ENCODE measurements around the gene STYK1. TPM values are rescaled to one million over a fixed set of nuclear protein-coding genes. Genes with fewer than 3 reads are reported as not detected.

STYK1 gene
- total RNA-seq (ENCODE audit: insufficient read depth, low replicate concordance): 2.4 TPM

DNA sequence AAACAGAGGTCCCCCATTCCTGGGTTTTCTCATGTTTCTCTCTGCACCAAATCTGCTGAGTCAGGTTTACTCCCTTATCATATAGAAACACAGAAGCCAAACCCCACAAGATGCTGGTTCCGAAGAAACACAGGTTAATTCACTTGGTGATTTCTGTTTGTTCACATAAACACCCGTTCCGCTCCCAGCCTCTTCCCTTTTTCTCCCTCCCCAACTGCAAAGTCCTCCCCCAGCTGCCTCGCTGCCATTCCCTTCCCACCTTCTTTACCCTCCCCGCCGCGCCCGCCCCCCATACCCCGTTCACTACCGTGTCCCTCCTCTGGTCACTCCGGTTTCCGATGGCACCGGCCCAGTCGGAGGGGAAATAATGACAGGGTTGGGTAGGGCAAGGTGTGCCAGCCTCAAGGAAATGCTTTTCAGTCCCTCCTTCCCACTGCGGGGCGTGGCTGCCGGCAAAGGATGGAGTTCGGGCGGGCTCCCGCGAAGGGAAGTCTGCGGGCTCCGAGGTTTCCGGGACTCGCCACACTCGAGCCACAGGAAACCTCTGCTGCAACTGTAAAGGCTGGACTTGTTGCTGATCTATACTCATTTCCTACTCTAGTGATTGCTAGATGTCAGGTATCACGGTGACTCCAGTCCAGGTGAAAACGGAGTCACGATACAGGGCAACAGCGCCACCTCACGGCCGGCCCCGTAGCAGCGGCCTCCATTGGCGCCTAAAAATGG, at the start of gene STYK1:
Gene STYK1 (minus strand): TSS at position 394 of the 726 bp plus-strand sequence. CDS start 39,434 bp downstream, outside the sequence.
- DNase-seq (ENCODE audit: low spot score): peak; percentile 50

- DNase-seq (ENCODE audit: low spot score): peak; percentile 91
Measured at GRCh38 chr12:10722905-10723746, 49.3 kb upstream of the STYK1 start, which contains the start of gene YBX3. YBX3 (minus strand) TSS chr12:10723323; CDS start chr12:10723111, 212 bp downstream.

DNA sequence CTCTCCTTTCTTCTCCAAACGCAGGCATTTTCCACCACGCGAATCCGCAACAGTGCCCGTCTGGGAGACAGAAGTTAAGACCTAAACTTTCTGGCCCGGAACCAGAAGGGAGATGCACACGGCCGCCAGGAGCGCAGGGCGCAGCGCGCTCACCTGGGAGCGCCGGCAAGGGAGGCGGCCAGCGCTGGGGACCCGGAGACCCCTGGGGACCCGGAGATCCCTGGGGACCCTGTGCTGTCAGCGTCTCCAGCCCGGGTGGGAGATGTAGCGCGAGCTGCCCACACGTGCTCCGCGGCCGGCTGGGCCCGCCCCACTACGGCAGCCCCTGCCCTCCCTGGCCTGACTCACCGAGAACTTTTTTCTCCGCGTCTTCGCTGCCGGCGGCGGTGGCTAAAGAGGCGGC, 48.7 kb upstream of the STYK1 start:
- DNase-seq (ENCODE audit: low spot score): peak; percentile 62

GRCh38 chr12:10721651-10722501, 48.0 kb upstream of the STYK1 start:
- peak; percentile 94 for DNase-seq (ENCODE audit: low spot score)

DNA sequence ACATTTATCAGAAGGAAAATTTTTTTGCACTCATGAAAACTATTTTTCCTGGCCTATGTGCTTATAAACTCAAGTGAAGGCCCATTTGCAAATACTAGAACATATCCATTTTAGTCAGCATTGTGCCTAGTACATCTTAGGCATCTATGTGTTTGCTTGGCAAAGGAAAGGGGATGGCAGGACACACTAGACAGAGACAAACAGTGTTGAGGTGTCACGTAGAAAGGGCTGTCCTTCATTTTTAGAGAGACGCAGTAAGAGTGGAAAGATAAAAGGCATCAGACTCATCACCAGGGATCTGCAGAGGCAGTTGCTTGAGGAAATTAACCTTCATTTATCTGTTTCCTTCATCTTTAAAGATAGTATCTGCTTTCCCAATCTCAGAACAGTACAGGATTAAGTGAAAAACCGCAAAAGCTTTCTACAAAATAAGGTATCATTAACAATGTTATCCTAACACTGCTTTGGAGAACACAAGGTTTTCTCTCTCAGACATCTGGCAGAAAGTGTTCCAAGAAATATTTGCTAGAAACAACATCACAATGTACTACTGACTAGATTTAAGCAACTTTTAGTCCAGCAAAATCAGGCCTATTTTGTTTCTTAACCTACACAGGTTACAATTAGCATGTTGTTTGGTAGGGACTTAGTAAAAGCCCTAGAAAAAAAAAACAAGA, 47.3 kb upstream of the STYK1 start:
- DNase-seq (ENCODE audit: low spot score): peak; percentile 24

- no peak for DNase-seq (ENCODE audit: low spot score)
Measured at GRCh38 chr12:10719482-10719881, 45.6 kb upstream of the STYK1 start.

GRCh38 chr12:10718279-10718821, 44.5 kb upstream of the STYK1 start:
- peak; percentile 69 for DNase-seq (ENCODE audit: low spot score)

DNA sequence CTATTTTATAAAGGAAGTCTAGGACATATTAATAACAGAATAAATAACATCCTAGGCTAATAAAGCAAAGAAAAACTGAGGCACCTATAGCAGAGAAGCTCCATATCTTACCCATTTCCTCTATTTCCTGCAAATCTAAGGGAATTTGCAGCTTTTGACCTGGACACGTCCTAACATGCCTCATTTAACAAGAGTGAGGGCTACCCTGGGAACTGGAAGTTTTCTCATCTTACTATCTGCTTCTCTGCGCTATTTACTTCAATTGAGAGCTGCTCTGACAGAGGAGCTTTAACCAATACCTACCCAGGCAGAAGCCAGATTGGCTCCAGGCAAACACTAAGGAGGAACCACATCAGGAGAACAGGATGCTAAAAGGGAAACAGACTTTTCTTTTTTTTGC, 43.6 kb upstream of the STYK1 start:
- peak; percentile 56 for DNase-seq (ENCODE audit: low spot score)

GRCh38 chr12:10716704-10717315, 43.0 kb upstream of the STYK1 start:
- DNase-seq (ENCODE audit: low spot score): peak; percentile 89

- DNase-seq (ENCODE audit: low spot score): no peak
Measured at GRCh38 chr12:10716277-10716676, 42.4 kb upstream of the STYK1 start.

DNA sequence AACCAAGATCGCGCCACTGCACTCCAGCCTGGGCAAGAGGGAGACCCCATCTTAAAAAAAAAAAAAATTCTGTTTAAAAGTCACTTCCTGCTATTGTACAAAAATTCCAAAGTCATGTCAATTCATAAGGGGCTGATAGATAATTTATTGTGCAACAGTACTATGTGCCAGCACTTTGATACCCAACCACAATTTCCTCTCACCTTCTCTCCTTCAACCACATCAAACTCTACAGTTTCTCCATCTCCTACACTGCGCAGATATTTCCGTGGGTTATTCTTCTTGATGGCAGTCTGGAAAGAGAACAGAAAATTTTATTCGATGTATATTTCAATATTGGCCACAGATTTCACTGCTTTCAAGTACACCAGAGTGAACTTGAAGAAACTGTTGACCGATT, 41.6 kb upstream of the STYK1 start:
- no peak for DNase-seq (ENCODE audit: low spot score)

DNA sequence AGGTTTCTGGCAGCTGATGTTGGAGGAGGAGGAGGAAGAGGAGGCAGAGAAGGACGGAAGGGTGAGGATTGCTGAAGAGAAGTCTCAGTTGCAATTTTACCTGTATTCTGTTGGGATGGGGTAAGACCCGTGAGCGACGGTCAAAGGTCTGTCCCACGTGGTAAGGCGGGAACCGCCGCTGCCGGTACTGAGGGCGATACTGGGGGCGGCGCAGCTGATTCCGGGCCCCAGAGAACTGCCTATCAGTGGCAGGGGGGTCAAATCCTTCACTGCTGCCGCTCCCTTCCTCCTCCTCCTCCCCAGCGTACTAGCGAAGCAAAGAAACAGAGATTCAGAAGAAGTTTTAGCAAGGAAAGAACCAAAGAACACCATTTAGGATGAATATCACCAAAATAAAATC, 36.0 kb upstream of the STYK1 start:
- DNase-seq (ENCODE audit: low spot score): no peak

- DNase-seq (ENCODE audit: low spot score): no peak
Measured at GRCh38 chr12:10708862-10709261, 35.0 kb upstream of the STYK1 start.

DNA sequence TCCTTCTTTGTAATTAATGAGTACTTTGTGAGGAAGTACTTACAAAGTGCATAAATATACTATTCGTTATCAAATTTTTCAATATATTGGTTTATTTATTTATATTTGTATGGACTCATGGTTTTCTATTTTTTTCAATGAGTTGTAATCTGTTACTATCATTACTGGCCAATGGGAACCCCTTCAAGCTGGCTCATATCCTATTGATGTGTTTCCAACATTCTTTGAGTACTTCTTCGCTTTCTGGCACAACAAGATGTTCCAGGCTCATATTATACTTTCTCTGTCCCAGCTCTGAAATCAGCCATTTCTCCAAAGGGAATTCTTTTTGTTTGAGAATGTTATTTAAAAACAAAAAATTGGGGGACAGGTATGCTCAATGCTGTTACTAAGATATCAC, 31.8 kb upstream of the STYK1 start:
- DNase-seq (ENCODE audit: low spot score): no peak

GRCh38 chr12:10701843-10702242, 28.0 kb upstream of the STYK1 start:
- no peak for DNase-seq (ENCODE audit: low spot score)

DNA sequence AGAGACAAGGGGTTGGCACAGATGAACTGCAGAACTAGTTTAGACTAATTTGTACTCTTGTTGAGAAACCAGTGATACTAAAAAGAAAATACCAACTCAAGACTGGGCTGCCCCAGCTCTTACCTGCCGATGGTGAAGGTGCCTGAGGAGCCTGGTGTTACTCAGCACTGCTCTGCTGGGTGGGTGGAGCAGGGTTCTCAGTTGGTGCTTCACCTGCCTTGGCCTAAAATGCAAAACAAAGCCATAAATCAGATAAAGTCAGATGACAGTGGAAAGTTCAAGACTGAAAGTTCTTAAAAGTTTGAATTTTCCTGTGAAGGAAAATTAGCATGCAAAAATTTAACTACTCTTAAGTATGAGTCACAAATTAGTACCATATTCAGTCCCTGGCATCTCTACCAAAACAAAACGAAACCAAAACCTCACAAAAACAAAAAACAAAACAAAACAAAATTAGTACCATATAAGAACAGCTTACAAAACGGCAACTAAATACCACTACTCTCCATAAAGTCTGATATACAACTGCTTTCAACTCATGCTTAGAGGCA, 27.4 kb upstream of the STYK1 start:
- DNase-seq (ENCODE audit: low spot score): no peak

DNA sequence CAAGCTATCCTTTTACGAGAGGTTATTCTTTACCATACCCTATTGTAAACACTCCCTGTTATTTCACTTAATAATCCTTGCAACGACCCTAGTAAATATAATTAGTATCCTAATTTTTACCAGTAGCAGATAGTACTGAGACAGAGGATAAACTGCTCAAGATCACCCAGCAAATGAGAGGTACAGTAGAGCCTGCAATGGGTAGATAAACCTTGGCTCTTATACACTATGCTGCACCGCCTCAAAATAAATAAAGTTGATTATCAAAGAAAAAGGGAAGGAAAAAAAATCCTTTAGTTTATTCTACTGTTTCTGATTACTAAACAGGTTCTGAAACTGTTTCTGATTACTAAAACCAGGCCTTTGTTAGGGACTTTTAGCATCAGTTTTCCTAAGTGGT, 26.7 kb upstream of the STYK1 start:
- DNase-seq (ENCODE audit: low spot score): no peak

DNA sequence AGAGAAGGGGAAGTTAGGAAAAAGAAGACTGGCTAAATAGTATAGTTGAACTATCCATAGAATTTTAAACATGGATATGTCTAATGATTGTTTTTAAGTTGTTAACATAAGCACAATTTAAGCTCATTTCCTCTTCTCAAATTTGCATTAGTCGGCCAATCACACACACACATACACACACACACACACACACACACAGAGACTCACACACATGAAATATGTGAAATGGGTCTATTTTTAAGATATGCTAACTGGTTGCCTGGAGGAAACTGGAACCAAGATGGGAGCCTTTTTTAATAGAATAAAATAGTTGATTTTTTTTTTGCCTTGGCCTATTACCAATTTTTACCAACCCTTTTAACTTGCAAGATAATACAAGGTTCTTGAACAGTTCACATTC, 24.0 kb upstream of the STYK1 start:
- no peak for DNase-seq (ENCODE audit: low spot score)

GRCh38 chr12:10697156-10697555, 23.3 kb upstream of the STYK1 start:
- no peak for DNase-seq (ENCODE audit: low spot score)

GRCh38 chr12:10690906-10691305, 17.1 kb upstream of the STYK1 start:
- DNase-seq (ENCODE audit: low spot score): no peak
